HEK293 (cell line): ENCODE results near the gene CAPS.

Source experiments
- CTCF ChIA-PET: fragments of 350-600 bp; formaldehyde crosslinking; extraction: SDS; loops from one replicate; lab custom pipeline; 2021; ENCODE audit warnings: antibody characterized with exemption; lab: Yijun Ruan, JAX
- POLR2A ChIA-PET: fragments of 300-600 bp; formaldehyde crosslinking; extraction: SDS; loops from one replicate; lab custom pipeline; 2020; ENCODE audit warnings: antibody characterized with exemption, inconsistent platforms; lab: Yijun Ruan, JAX
- H3K27ac ChIP-seq: fragments of 200-500 bp; sonication (Bioruptor generic); 2 replicates; pipeline ENCODE4 v1.5.1; 2014; ENCODE audit warnings: low read depth, low read length, control low read depth, inconsistent platforms; ENCODE audit errors: extremely low read depth
- H3K36me3 ChIP-seq, 2 experiments: fragments of 200-500 bp in 1 of 2; sonication (Bioruptor generic) in 1 of 2; 1 replicate in 1 of 2; 2 replicates in 1 of 2; pipeline ENCODE4 v1.5.1; 2014 to 2017; ENCODE audit warnings: inconsistent platforms in 2 of 2, low read length in 2 of 2; ENCODE audit not compliant: control insufficient read depth in 2 of 2, insufficient read depth in 1 of 2
- H3K4me1 ChIP-seq: fragments of 200-500 bp; sonication (Bioruptor generic); 2 replicates; pipeline ENCODE4 v1.5.1; 2014; ENCODE audit warnings: mild to moderate bottlenecking, low read length, inconsistent platforms; ENCODE audit not compliant: control insufficient read depth, insufficient read depth
- H3K4me3 ChIP-seq: 2 replicates; pipeline ENCODE4 v1.5.1; 2011; ENCODE audit warnings: low read depth, mild to moderate bottlenecking, control low read depth, low read length, moderate library complexity
- H3K9me3 ChIP-seq: fragments of 200-500 bp; sonication (Bioruptor generic); 2 replicates; pipeline ENCODE4 v1.5.1; 2014; ENCODE audit warnings: low read depth, low read length, inconsistent platforms; ENCODE audit not compliant: control insufficient read depth, insufficient read depth
- KLF1 ChIP-seq: fragments of 450-650 bp; formaldehyde crosslinking; IDR thresholded peaks from 2 replicates; pipeline ENCODE4 v1.5.1; 2016; ENCODE audit warnings: missing biosample characterization, missing genetic modification characterization
- KLF9 ChIP-seq: fragments of 450-650 bp; formaldehyde crosslinking; IDR thresholded peaks from 2 replicates; pipeline ENCODE4 v1.5.1; 2016; ENCODE audit warnings: missing biosample characterization, missing genetic modification characterization, low read depth
- SCRT2 ChIP-seq: fragments of 450-650 bp; formaldehyde crosslinking; IDR thresholded peaks from 2 replicates; pipeline ENCODE4 v1.5.1; 2016; ENCODE audit warnings: missing biosample characterization, missing genetic modification characterization
- SP3 ChIP-seq: fragments of 450-650 bp; formaldehyde crosslinking; IDR thresholded peaks from 2 replicates; pipeline ENCODE4 v1.5.1; 2016; ENCODE audit warnings: missing biosample characterization, missing genetic modification characterization
- ZEB2 ChIP-seq: fragments of 450-650 bp; formaldehyde crosslinking; IDR thresholded peaks from 2 replicates; pipeline ENCODE4 v1.5.1; 2016; ENCODE audit warnings: missing biosample characterization, missing genetic modification characterization
- ZFHX2 ChIP-seq: fragments of 450-650 bp; formaldehyde crosslinking; conservative IDR thresholded peaks from 2 replicates; pipeline ENCODE4 v1.5.1; 2016; ENCODE audit warnings: missing biosample characterization, missing genetic modification characterization
- ZFP3 ChIP-seq: fragments of 450-650 bp; formaldehyde crosslinking; IDR thresholded peaks from 2 replicates; pipeline ENCODE4 v1.5.1; 2016; ENCODE audit warnings: low read depth, missing biosample characterization, missing genetic modification characterization
- ZNF157 ChIP-seq: fragments of 450-650 bp; formaldehyde crosslinking; IDR thresholded peaks from 2 replicates; pipeline ENCODE4 v1.5.1; 2016; ENCODE audit warnings: missing biosample characterization, missing genetic modification characterization
- ZNF266 ChIP-seq: fragments of 450-650 bp; formaldehyde crosslinking; IDR thresholded peaks from 2 replicates; pipeline ENCODE4 v1.5.1; 2016; ENCODE audit warnings: missing biosample characterization, missing genetic modification characterization, low read depth
- ZNF324 ChIP-seq: fragments of 450-650 bp; formaldehyde crosslinking; IDR thresholded peaks from 2 replicates; pipeline ENCODE4 v1.5.1; 2016; ENCODE audit warnings: missing biosample characterization, missing genetic modification characterization
- ZNF366 ChIP-seq: fragments of 450-650 bp; formaldehyde crosslinking; conservative IDR thresholded peaks from 2 replicates; pipeline ENCODE4 v1.5.1; 2016; ENCODE audit warnings: missing biosample characterization, missing genetic modification characterization
- ZNF37A ChIP-seq: fragments of 450-650 bp; IDR thresholded peaks from 2 replicates; pipeline ENCODE4 v1.5.1; 2018; ENCODE audit warnings: missing biosample characterization, missing genetic modification characterization
- ZNF394 ChIP-seq: fragments of 450-650 bp; formaldehyde crosslinking; IDR thresholded peaks from 2 replicates; pipeline ENCODE4 v1.5.1; 2016; ENCODE audit warnings: missing biosample characterization, missing genetic modification characterization, mild to moderate bottlenecking, moderate library complexity, borderline replicate concordance
- ZNF514 ChIP-seq: fragments of 450-650 bp; formaldehyde crosslinking; IDR thresholded peaks from 2 replicates; pipeline ENCODE4 v1.5.1; 2016; ENCODE audit warnings: missing biosample characterization, missing genetic modification characterization
- ZNF600 ChIP-seq: fragments of 450-650 bp; formaldehyde crosslinking; IDR thresholded peaks from 2 replicates; pipeline ENCODE4 v1.5.1; 2016; ENCODE audit warnings: missing biosample characterization, missing genetic modification characterization
- ZNF76 ChIP-seq: fragments of 450-650 bp; formaldehyde crosslinking; IDR thresholded peaks from 2 replicates; pipeline ENCODE4; 2016; ENCODE audit warnings: low read depth, missing biosample characterization, missing genetic modification characterization, borderline replicate concordance
- ZSCAN16 ChIP-seq: fragments of 450-650 bp; formaldehyde crosslinking; IDR thresholded peaks from 2 replicates; pipeline ENCODE4 v1.5.1; 2016; ENCODE audit warnings: missing biosample characterization, missing genetic modification characterization
- ZXDB ChIP-seq: fragments of 450-650 bp; formaldehyde crosslinking; IDR thresholded peaks from 2 replicates; pipeline ENCODE4 v1.5.1; 2016; ENCODE audit warnings: missing biosample characterization, missing genetic modification characterization
- TF ChIP-seq, protein P1 (sequence below): fragments of 450-650 bp; formaldehyde crosslinking; IDR thresholded peaks from 2 replicates; pipeline ENCODE4 v1.5.1; 2016; ENCODE audit warnings: missing biosample characterization, missing genetic modification characterization, borderline replicate concordance
- TF ChIP-seq, protein P2 (sequence below): fragments of 450-650 bp; formaldehyde crosslinking; IDR thresholded peaks from 2 replicates; pipeline ENCODE4 v1.5.1; 2016; ENCODE audit warnings: missing biosample characterization, missing genetic modification characterization
- TF ChIP-seq, protein P3 (sequence below): fragments of 450-650 bp; formaldehyde crosslinking; IDR thresholded peaks from 2 replicates; pipeline ENCODE4 v1.5.1; 2016; ENCODE audit warnings: missing biosample characterization, missing genetic modification characterization
- TF ChIP-seq, protein P4 (sequence below): fragments of 450-650 bp; formaldehyde crosslinking; IDR thresholded peaks from 2 replicates; pipeline ENCODE4 v1.5.1; 2016; ENCODE audit warnings: missing biosample characterization, missing genetic modification characterization
- TF ChIP-seq, protein P5 (sequence below): fragments of 450-650 bp; formaldehyde crosslinking; IDR thresholded peaks from 2 replicates; pipeline ENCODE4 v1.5.1; 2016; ENCODE audit warnings: missing biosample characterization, missing genetic modification characterization

The CAPS gene

DNA sequence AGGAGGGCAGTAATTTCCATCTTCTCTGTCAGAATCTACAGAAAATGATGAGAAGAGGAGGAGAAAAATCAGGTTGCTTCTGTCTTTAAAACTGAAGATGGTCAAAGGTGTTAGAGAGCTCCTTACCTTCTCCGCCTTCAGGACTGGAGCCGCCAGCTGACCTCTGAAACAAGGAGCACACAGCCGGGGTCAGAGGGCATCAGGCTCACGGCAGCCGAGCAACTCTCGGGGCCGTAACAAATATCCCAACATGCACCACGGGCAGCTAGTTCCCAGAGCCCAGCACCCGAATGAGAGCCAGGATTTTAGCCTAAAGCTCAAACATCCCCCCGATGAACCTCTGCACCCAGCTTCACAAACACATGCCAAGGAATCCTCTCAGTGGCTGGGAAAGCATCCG is 27.6 kb downstream of the CAPS start:
- H3K4me3 ChIP-seq, result no peak overlapping the region
- H3K9me3 ChIP-seq, result no peaks in the 10 kb centered on the region
- H3K27ac ChIP-seq, result no peak overlapping the region
- ChIA-PET CTCF (interaction anchor here (0.6 to 2.8 kb wide), 3 partner anchors 26 to 81 kb away, joined by 3 to 8 read pairs (median 7); no protein-coding TSS in a partner anchor), POLR2A (no interaction called here)
- H3K4me1 ChIP-seq, result peaks cover 5% of the 10 kb centered on the region; the same call in 1 of the 2 replicates
- TF ChIP-seq ZNF324 (tag by site-specific recombination) (no peak), ZNF157 (tag by site-specific recombination) (no peak)
- peaks cover 0 to 52% of the 10 kb centered on the region in 2 experiments; a peak in 2 of 3 replicates for H3K36me3 ChIP-seq

DNA sequence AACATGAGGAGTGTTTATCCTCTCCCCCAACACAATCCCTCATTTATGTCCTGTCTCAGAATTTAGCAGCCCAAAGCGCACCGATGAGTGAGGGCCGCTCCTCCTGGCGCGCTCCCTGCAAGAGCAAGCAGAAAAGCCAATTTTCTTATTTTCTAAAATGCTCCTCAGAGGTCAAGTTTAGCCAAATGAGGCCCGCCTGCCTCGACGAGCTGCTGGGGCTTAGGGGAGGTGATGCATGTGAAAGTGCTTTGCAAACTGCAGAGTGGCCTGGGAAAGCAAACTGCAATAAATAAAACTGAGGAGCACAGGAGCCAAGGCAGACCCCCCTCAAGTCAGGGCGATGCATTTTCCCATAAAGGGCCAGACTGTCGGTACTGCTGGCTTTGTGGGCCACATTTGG is 29.0 kb downstream of the CAPS start:
- POLR2A ChIA-PET, result no interaction called here
- CTCF ChIA-PET, result interaction anchor here (1.0 kb wide), 1 partner anchor 13 kb away, joined by 3 read pairs; no protein-coding TSS in a partner anchor
- no peak overlapping the region for H3K27ac ChIP-seq
- H3K4me1 ChIP-seq, result peaks cover 5% of the 10 kb centered on the region; the same call in 1 of the 2 replicates
- no peak for TF ChIP-seq ZNF394 (tag by site-specific recombination)
- no peak for TF ChIP-seq SP3
- TF ChIP-seq ZNF514 (tag by site-specific recombination), result no peak
- 0 out of 2 replicates have a peak, but pooled peaks have one; percentile 52 for TF ChIP-seq ZSCAN16 (tag by site-specific recombination)
- TF ChIP-seq ZFHX2 (tag by site-specific recombination), result no peak
- TF ChIP-seq ZNF266 (tag by site-specific recombination), result no peak
- no peaks in the 10 kb centered on the region for H3K9me3 ChIP-seq
- peaks cover 0 to 40% of the 10 kb centered on the region in 2 experiments; a peak in 2 of 3 replicates for H3K36me3 ChIP-seq
- H3K4me3 ChIP-seq, result no peak overlapping the region

DNA sequence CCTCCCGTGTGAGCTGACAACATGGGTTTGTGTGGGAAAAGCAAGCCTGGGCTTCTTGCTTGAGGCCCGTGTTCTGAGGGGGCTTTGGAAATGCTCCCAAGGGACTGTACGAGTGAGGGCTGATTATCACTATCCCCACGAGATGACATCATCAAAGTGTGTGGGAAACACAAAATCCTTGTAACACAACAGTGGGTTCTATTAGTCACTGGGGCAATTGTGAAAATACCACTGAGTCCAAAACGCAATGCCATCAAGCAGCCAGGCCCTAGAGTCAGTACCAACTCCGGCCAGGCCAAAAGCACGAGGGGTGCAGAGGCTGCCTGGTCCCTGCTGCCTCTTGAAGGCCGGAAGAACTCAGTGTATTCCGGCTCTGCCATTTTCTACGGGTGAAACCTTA is 29.6 kb downstream of the CAPS start:
- peaks cover 5% of the 10 kb centered on the region; the same call in 1 of the 2 replicates for H3K4me1 ChIP-seq
- H3K27ac ChIP-seq, result no peak overlapping the region
- H3K4me3 ChIP-seq, result no peak overlapping the region
- CTCF ChIA-PET, result no interaction called here
- peaks cover 0 to 40% of the 10 kb centered on the region in 2 experiments; a peak in 2 of 3 replicates for H3K36me3 ChIP-seq
- POLR2A ChIA-PET, result interaction anchor here (0.6 kb wide), 1 partner anchor 170 kb away, joined by 4 read pairs; no protein-coding TSS in a partner anchor
- no peaks in the 10 kb centered on the region for H3K9me3 ChIP-seq
- TF ChIP-seq, protein P1, sequence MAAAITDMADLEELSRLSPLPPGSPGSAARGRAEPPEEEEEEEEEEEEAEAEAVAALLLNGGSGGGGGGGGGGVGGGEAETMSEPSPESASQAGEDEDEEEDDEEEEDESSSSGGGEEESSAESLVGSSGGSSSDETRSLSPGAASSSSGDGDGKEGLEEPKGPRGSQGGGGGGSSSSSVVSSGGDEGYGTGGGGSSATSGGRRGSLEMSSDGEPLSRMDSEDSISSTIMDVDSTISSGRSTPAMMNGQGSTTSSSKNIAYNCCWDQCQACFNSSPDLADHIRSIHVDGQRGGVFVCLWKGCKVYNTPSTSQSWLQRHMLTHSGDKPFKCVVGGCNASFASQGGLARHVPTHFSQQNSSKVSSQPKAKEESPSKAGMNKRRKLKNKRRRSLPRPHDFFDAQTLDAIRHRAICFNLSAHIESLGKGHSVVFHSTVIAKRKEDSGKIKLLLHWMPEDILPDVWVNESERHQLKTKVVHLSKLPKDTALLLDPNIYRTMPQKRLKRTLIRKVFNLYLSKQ (tag by site-specific recombination), result no peak
- peak; percentile 93 for TF ChIP-seq ZNF600
- TF ChIP-seq, protein P2, sequence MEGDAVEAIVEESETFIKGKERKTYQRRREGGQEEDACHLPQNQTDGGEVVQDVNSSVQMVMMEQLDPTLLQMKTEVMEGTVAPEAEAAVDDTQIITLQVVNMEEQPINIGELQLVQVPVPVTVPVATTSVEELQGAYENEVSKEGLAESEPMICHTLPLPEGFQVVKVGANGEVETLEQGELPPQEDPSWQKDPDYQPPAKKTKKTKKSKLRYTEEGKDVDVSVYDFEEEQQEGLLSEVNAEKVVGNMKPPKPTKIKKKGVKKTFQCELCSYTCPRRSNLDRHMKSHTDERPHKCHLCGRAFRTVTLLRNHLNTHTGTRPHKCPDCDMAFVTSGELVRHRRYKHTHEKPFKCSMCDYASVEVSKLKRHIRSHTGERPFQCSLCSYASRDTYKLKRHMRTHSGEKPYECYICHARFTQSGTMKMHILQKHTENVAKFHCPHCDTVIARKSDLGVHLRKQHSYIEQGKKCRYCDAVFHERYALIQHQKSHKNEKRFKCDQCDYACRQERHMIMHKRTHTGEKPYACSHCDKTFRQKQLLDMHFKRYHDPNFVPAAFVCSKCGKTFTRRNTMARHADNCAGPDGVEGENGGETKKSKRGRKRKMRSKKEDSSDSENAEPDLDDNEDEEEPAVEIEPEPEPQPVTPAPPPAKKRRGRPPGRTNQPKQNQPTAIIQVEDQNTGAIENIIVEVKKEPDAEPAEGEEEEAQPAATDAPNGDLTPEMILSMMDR (tag by site-specific recombination), result no peak
- TF ChIP-seq ZFP3 (tag by site-specific recombination), result no peak
- TF ChIP-seq ZXDB (tag by site-specific recombination), result no peak
- no peak for TF ChIP-seq KLF1
- TF ChIP-seq KLF9 (tag by site-specific recombination), result no peak
- peak; percentile 21; the same call in 1 of the 2 replicates for TF ChIP-seq ZNF76 (tag by site-specific recombination)
- TF ChIP-seq, protein P3, sequence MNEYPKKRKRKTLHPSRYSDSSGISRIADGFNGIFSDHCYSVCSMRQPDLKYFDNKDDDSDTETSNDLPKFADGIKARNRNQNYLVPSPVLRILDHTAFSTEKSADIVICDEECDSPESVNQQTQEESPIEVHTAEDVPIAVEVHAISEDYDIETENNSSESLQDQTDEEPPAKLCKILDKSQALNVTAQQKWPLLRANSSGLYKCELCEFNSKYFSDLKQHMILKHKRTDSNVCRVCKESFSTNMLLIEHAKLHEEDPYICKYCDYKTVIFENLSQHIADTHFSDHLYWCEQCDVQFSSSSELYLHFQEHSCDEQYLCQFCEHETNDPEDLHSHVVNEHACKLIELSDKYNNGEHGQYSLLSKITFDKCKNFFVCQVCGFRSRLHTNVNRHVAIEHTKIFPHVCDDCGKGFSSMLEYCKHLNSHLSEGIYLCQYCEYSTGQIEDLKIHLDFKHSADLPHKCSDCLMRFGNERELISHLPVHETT (tag by site-specific recombination), result no peak
- TF ChIP-seq ZEB2 (tag by site-specific recombination), result peak; percentile 35; the same call in 1 of the 2 replicates
- no peak for TF ChIP-seq ZNF37A (tag by site-specific recombination)
- TF ChIP-seq, protein P4, sequence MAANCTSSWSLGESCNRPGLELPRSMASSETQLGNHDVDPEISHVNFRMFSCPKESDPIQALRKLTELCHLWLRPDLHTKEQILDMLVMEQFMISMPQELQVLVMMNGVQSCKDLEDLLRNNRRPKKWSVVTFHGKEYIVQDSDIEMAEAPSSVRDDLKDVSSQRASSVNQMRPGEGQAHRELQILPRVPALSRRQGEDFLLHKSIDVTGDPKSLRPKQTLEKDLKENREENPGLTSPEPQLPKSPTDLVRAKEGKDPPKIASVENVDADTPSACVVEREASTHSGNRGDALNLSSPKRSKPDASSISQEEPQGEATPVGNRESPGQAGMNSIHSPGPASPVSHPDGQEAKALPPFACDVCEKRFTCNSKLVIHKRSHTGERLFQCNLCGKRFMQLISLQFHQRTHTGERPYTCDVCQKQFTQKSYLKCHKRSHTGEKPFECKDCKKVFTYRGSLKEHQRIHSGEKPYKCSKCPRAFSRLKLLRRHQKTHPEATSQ (tag by site-specific recombination), result no peak
- TF ChIP-seq SCRT2, result no peak
- TF ChIP-seq, protein P5, sequence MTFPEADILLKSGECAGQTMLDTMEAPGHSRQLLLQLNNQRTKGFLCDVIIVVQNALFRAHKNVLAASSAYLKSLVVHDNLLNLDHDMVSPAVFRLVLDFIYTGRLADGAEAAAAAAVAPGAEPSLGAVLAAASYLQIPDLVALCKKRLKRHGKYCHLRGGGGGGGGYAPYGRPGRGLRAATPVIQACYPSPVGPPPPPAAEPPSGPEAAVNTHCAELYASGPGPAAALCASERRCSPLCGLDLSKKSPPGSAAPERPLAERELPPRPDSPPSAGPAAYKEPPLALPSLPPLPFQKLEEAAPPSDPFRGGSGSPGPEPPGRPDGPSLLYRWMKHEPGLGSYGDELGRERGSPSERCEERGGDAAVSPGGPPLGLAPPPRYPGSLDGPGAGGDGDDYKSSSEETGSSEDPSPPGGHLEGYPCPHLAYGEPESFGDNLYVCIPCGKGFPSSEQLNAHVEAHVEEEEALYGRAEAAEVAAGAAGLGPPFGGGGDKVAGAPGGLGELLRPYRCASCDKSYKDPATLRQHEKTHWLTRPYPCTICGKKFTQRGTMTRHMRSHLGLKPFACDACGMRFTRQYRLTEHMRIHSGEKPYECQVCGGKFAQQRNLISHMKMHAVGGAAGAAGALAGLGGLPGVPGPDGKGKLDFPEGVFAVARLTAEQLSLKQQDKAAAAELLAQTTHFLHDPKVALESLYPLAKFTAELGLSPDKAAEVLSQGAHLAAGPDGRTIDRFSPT (tag by site-specific recombination), result peak; percentile 69; the same call in 1 of the 2 replicates
- TF ChIP-seq ZNF366 (tag by site-specific recombination), result peak; percentile 20; the same call in 1 of the 2 replicates
